Renal cortex interstitium (tissue), 15 donors: ENCODE measurements around the gene ARL6IP4. TPM values are rescaled to one million over a fixed set of nuclear protein-coding genes. Genes with fewer than 3 reads are reported as not detected.
A peak's percentile ranks its signal among the peaks of the same experiment; 100 is the strongest.
"Not testable (repeated sequence)": the region's sequence is repeated elsewhere in the genome, so short reads cannot be mapped to it uniquely, and the experiment has no call there.

ENCODE experiments used
- DNase-seq, 11 donors: peaks; one replicate each; pipeline ENCODE4 v3.0.0-alpha.2; 2013; ENCODE audit warnings: low read depth in 9 of 11, low spot score in 4 of 11; ENCODE audit errors: extremely low read depth in 1 of 11
- long read RNA-seq, 16 experiments: transcript quantifications; one replicate each; lab custom pipeline, GENCODE V29; 2026
- polyA plus RNA-seq, 3 donors: library from polyadenylated mRNA; unstranded; fragments of 120-200 nt; gene quantifications; one replicate each; pipeline ENCODE4 v1.2.1, GENCODE V29; 2013; ENCODE audit not compliant: insufficient read length in 3 of 3

Gene ARL6IP4
- polyA plus RNA-seq: 100 to 1,000 TPM; 161 to 222 (median 193) TPM
- long read RNA-seq, donor 1, transcript ARL6IP4-210 (6 exons, 1,491 nt): minor isoform, 7 of 89 reads
- long read RNA-seq, donor 1, transcript ARL6IP4-214 (5 exons, 1,273 nt): minor isoform, 5 of 89 reads
- long read RNA-seq, donor 1, transcript ARL6IP4-220 (6 exons, 1,591 nt): major isoform, 12 of 89 reads
- long read RNA-seq, donor 1, partial matches to known transcripts: 37 of 89 reads
- long read RNA-seq, donor 1, other reads (novel, unspliced or antisense): 20 of 89 reads
- long read RNA-seq, donor 2, transcript ARL6IP4-210 (6 exons, 1,491 nt): minor isoform, 7 of 72 reads
- long read RNA-seq, donor 2, transcript ARL6IP4-201 (6 exons, 1,644 nt): major isoform, 10 of 72 reads
- long read RNA-seq, donor 2, transcript ARL6IP4-220 (6 exons, 1,591 nt): minor isoform, 6 of 72 reads
- long read RNA-seq, donor 2, partial matches to known transcripts: 37 of 72 reads
- long read RNA-seq, donor 2, other reads (novel, unspliced or antisense): 5 of 72 reads
- long read RNA-seq, donor 3, transcript ARL6IP4-208 (6 exons, 796 nt): minor isoform, 11 of 180 reads
- long read RNA-seq, donor 3, transcript ARL6IP4-220 (6 exons, 1,591 nt): major isoform, 24 of 180 reads
- long read RNA-seq, donor 3, transcript ARL6IP4-210 (6 exons, 1,491 nt): minor isoform, 18 of 180 reads
- long read RNA-seq, donor 3, transcript ARL6IP4-201 (6 exons, 1,644 nt): minor isoform, 9 of 180 reads
- long read RNA-seq, donor 3, partial matches to known transcripts: 58 of 180 reads
- long read RNA-seq, donor 3, other reads (novel, unspliced or antisense): 37 of 180 reads
- long read RNA-seq, donor 4, transcript ARL6IP4-214 (5 exons, 1,273 nt): minor isoform, 5 of 126 reads
- long read RNA-seq, donor 4, transcript ARL6IP4-220 (6 exons, 1,591 nt): major isoform, 13 of 126 reads
- long read RNA-seq, donor 4, transcript ARL6IP4-210 (6 exons, 1,491 nt): minor isoform, 10 of 126 reads
- long read RNA-seq, donor 4, partial matches to known transcripts: 79 of 126 reads
- long read RNA-seq, donor 4, other reads (novel, unspliced or antisense): 8 of 126 reads
- long read RNA-seq, donor 5: 0 reads
- long read RNA-seq, donor 6, transcript ARL6IP4-201 (6 exons, 1,644 nt): minor isoform, 5 of 105 reads
- long read RNA-seq, donor 6, transcript ARL6IP4-220 (6 exons, 1,591 nt): major isoform, 6 of 105 reads
- long read RNA-seq, donor 6, transcript ARL6IP4-213 (2 exons, 562 nt): major isoform, 6 of 105 reads
- long read RNA-seq, donor 6, partial matches to known transcripts: 59 of 105 reads
- long read RNA-seq, donor 6, other reads (novel, unspliced or antisense): 13 of 105 reads
- long read RNA-seq, donor 7, transcript ARL6IP4-208 (6 exons, 796 nt): minor isoform, 9 of 145 reads
- long read RNA-seq, donor 7, transcript ARL6IP4-210 (6 exons, 1,491 nt): major isoform, 14 of 145 reads
- long read RNA-seq, donor 7, transcript ARL6IP4-220 (6 exons, 1,591 nt): minor isoform, 12 of 145 reads
- long read RNA-seq, donor 7, transcript ARL6IP4-201 (6 exons, 1,644 nt): minor isoform, 6 of 145 reads
- long read RNA-seq, donor 7, partial matches to known transcripts: 78 of 145 reads
- long read RNA-seq, donor 7, other reads (novel, unspliced or antisense): 14 of 145 reads
- long read RNA-seq, donor 8, transcript ARL6IP4-213 (2 exons, 562 nt): minor isoform, 6 of 194 reads
- long read RNA-seq, donor 8, transcript ARL6IP4-210 (6 exons, 1,491 nt): minor isoform, 14 of 194 reads
- long read RNA-seq, donor 8, transcript ARL6IP4-214 (5 exons, 1,273 nt): minor isoform, 9 of 194 reads
- long read RNA-seq, donor 8, transcript ARL6IP4-220 (6 exons, 1,591 nt): major isoform, 18 of 194 reads
- long read RNA-seq, donor 8, partial matches to known transcripts: 99 of 194 reads
- long read RNA-seq, donor 8, other reads (novel, unspliced or antisense): 28 of 194 reads
- long read RNA-seq, donor 9, transcript ARL6IP4-208 (6 exons, 796 nt): minor isoform, 11 of 157 reads
- long read RNA-seq, donor 9, transcript ARL6IP4-201 (6 exons, 1,644 nt): minor isoform, 7 of 157 reads
- long read RNA-seq, donor 9, transcript ARL6IP4-220 (6 exons, 1,591 nt): major isoform, 16 of 157 reads
- long read RNA-seq, donor 9, transcript ARL6IP4-210 (6 exons, 1,491 nt): minor isoform, 14 of 157 reads
- long read RNA-seq, donor 9, partial matches to known transcripts: 85 of 157 reads
- long read RNA-seq, donor 9, other reads (novel, unspliced or antisense): 18 of 157 reads
- long read RNA-seq, donor 10, transcript ARL6IP4-210 (6 exons, 1,491 nt): major isoform, 12 of 111 reads
- long read RNA-seq, donor 10, transcript ARL6IP4-208 (6 exons, 796 nt): minor isoform, 5 of 111 reads
- long read RNA-seq, donor 10, transcript ARL6IP4-201 (6 exons, 1,644 nt): minor isoform, 7 of 111 reads
- long read RNA-seq, donor 10, transcript ARL6IP4-220 (6 exons, 1,591 nt): minor isoform, 7 of 111 reads
- long read RNA-seq, donor 10, partial matches to known transcripts: 52 of 111 reads
- long read RNA-seq, donor 10, other reads (novel, unspliced or antisense): 15 of 111 reads
- long read RNA-seq, donor 11, transcript ARL6IP4-201 (6 exons, 1,644 nt): minor isoform, 8 of 148 reads
- long read RNA-seq, donor 11, transcript ARL6IP4-210 (6 exons, 1,491 nt): major isoform, 19 of 148 reads
- long read RNA-seq, donor 11, transcript ARL6IP4-220 (6 exons, 1,591 nt): minor isoform, 9 of 148 reads
- long read RNA-seq, donor 11, transcript ARL6IP4-208 (6 exons, 796 nt): minor isoform, 6 of 148 reads
- long read RNA-seq, donor 11, partial matches to known transcripts: 91 of 148 reads
- long read RNA-seq, donor 11, other reads (novel, unspliced or antisense): 7 of 148 reads
- long read RNA-seq, donor 12, transcript ARL6IP4-210 (6 exons, 1,491 nt): major isoform, 5 of 36 reads
- long read RNA-seq, donor 12, partial matches to known transcripts: 20 of 36 reads
- long read RNA-seq, donor 12, other reads (novel, unspliced or antisense): 0 of 36 reads
- long read RNA-seq, donor 13: 0 reads
- long read RNA-seq, donor 14, transcript ARL6IP4-220 (6 exons, 1,591 nt): major isoform, 19 of 160 reads
- long read RNA-seq, donor 14, transcript ARL6IP4-210 (6 exons, 1,491 nt): minor isoform, 13 of 160 reads
- long read RNA-seq, donor 14, transcript ARL6IP4-201 (6 exons, 1,644 nt): minor isoform, 11 of 160 reads
- long read RNA-seq, donor 14, transcript ARL6IP4-208 (6 exons, 796 nt): minor isoform, 7 of 160 reads
- long read RNA-seq, donor 14, partial matches to known transcripts: 69 of 160 reads
- long read RNA-seq, donor 14, other reads (novel, unspliced or antisense): 28 of 160 reads
- long read RNA-seq, donor 15, transcript ARL6IP4-210 (6 exons, 1,491 nt): major isoform, 8 of 49 reads
- long read RNA-seq, donor 15, partial matches to known transcripts: 34 of 49 reads
- long read RNA-seq, donor 15, other reads (novel, unspliced or antisense): 0 of 49 reads
- long read RNA-seq, donor 16, transcript ARL6IP4-201 (6 exons, 1,644 nt): minor isoform, 18 of 494 reads
- long read RNA-seq, donor 16, transcript ARL6IP4-208 (6 exons, 796 nt): minor isoform, 24 of 494 reads
- long read RNA-seq, donor 16, transcript ARL6IP4-220 (6 exons, 1,591 nt): major isoform, 35 of 494 reads
- long read RNA-seq, donor 16, transcript ARL6IP4-210 (6 exons, 1,491 nt): minor isoform, 30 of 494 reads
- long read RNA-seq, donor 16, partial matches to known transcripts: 287 of 494 reads
- long read RNA-seq, donor 16, other reads (novel, unspliced or antisense): 65 of 494 reads

GRCh38 chr12:122980183-122981035, at the start of gene ARL6IP4:
ARL6IP4 (plus strand) TSS chr12:122980681; CDS start chr12:122981140, 459 bp downstream.
- DNase-seq: peak in 1 of 11 donors; percentile 39

- no peak for DNase-seq
These were observed 48.3 kb upstream of the ARL6IP4 start for GRCh38 chr12:122932207-122932606.

GRCh38 chr12:122934722-122935121, 45.8 kb upstream of the ARL6IP4 start:
- no peak for DNase-seq

- no peak for DNase-seq
These were observed 45.2 kb upstream of the ARL6IP4 start for GRCh38 chr12:122935318-122935717.

GRCh38 chr12:122937622-122938091, 42.8 kb upstream of the ARL6IP4 start:
- DNase-seq: no peak

GRCh38 chr12:122939125-122939524, 41.4 kb upstream of the ARL6IP4 start:
- no peak for DNase-seq

GRCh38 chr12:122941351-122941750, 39.1 kb upstream of the ARL6IP4 start:
- DNase-seq: not testable (repeated sequence)

- DNase-seq: no peak
These were observed 37.8 kb upstream of the ARL6IP4 start for GRCh38 chr12:122942637-122943036.

GRCh38 chr12:122943196-122943595, 37.3 kb upstream of the ARL6IP4 start:
- DNase-seq: no peak

- DNase-seq: no peak
These were observed 35.6 kb upstream of the ARL6IP4 start for GRCh38 chr12:122944605-122945592.

- DNase-seq: peak in 1 of 11 donors; percentile 23
These were observed 33.7 kb upstream of the ARL6IP4 start for GRCh38 chr12:122946690-122947341.
